SK-N-MC (cell line): ENCODE data around the gene GFER.

Experiments used
- EZH2 ChIP-seq: fragments of 200-600 bp; sonication (generic); IDR thresholded peaks from one replicate; pipeline ENCODE4 v1.6.1; 2017; ENCODE audit warnings: antibody characterized with exemption
- POLR2AphosphoS5 ChIP-seq: IDR thresholded peaks from 2 replicates; pipeline ENCODE4 v1.6.1; 2012; ENCODE audit warnings: mild to moderate bottlenecking, low read depth, low read length, borderline replicate concordance

DNA sequence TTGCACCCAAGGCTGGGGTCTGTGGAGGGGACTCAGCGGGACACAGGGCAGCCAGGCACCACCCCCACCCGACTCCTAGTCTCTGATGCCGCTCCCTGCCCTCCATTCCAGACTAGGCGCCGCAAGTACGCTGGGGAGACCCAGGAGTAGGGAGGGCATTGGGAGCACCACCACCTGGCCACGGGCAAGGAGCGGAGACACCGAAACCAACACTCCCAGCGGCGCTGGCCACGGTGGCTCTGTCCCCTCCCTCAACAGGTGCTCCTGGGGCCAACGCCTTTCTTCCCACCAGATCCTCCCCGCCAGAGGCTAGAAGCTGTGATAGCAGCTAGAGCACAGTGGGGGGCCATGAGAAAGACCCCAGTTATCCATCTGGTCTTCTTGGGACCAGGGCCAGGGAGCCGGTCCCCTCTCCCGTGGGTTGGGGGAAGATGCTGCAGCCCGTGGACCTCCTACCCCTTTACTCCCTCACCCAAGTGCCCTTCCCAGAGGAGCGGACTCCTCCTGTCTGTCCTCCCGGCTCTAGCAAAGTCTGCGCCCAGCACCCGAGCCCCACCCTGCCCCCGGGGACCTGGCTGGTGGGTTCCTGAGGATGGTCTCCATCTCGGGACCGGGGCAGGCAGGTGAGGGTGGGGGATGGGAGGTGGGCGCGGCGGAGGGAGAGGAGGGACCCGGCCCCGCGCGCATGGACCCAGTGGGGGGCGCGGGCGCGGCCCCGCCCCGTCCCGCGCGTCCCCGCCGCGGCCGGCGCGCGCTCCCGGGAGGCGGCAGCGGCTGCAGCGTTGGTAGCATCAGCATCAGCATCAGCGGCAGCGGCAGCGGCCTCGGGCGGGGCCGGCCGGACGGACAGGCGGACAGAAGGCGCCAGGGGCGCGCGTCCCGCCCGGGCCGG is 5.5 kb downstream of the GFER start, which contains the start of gene SYNGR3:
- TF ChIP-seq POLR2AphosphoS5 (no peak), EZH2 (no peak)
